T1000 (cell line): ENCODE data around the gene PPIL6.

ENCODE experiments used
- DNase-seq: peaks from one replicate; lab custom pipeline; 2025; ENCODE audit warnings: mixed read lengths; lab: John Stamatoyannopoulos, UW

Gene PPIL6

DNA sequence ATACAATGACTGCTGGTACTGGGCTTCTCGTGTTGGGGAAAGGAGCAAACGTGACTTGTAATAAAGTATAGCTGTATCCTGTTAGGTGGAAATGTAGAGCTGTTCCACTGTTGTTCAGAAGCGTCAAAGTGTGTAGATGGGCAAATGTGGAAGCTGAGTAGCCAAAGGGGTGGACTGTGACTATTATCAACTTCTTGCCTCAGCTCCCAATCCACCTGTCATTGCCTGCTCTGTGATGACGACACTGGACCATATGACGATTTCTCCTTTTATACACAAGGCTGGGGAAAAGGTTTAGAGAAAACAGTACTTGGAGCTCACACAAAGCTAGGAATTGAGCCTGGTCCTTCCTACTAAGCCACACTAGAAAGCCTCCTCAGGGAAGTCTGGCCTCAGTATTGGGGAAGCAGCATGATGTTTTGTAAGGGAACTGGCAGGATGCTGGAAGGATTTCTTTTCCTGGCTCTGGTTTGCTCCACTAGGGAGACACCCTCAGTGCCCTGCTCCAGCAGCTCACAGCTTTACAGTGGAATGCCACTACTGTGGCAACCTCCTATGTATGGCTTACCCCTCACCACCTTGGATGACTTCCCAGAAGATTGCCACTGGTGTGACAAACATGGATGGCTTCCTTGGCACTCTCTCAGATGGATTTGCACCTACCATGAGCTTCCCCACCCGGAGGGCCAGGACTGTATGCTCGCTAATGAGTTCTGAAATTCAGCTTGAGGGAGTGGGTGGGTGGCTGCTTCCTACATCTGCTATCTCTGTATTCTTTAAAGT lies 78.1 kb downstream of the PPIL6 start:
- no peak for DNase-seq

DNA sequence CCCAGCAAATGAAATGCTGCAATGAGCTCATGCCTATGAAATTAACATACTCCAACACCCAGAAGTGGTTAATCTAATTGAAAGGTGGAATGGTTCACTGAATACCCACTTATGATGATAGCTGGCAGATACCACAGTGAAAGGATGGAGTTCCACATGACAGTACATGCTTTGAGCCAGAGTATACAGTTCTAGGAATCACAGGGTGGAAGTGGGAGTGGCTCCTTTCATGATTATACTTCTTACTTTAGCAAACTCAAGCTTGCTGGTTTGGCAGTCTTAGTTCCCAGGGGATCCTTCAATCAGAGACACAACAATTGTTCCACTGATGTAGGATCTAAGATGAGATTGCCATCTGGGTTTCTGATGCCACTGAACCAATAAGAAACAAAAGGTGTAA lies 79.6 kb downstream of the PPIL6 start:
- no peak for DNase-seq

DNA sequence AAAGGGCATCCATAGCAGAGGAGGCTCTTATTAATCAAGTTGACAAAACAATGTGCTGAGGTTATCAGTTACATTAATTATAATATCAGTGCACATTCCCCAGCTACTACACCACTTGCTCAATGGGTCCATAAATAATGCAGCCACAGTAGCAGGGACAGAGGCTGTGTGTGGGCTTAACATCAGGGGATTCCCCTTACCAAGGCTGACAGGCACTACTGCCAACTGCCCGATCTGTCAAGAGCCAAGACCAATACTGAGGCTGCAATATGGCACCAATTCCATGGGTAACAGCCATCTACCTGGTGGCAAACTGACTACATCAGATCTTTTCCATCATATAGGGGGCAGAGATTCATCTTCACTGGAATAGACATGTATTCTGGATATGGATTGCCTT lies 80.1 kb downstream of the PPIL6 start:
- DNase-seq: no peak

DNA sequence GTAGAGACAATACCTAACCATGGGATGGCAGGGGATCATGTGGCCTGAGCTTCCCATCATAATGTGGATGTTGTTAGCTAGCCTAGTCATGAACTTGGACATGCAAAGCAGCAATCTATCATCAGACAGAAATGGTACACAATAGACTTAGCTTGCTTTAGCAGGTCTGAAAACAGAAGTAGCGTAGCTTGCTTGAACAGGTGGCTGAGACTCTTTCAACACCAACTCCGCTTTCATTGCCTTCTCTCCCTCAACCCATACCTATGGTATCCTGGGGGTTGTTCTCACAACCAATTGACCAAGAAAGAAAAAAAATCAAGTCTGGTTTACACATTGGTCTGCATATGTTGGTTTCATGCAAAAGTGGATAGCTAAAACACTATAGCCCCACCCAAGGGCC lies 81.2 kb downstream of the PPIL6 start:
- DNase-seq: no peak

DNA sequence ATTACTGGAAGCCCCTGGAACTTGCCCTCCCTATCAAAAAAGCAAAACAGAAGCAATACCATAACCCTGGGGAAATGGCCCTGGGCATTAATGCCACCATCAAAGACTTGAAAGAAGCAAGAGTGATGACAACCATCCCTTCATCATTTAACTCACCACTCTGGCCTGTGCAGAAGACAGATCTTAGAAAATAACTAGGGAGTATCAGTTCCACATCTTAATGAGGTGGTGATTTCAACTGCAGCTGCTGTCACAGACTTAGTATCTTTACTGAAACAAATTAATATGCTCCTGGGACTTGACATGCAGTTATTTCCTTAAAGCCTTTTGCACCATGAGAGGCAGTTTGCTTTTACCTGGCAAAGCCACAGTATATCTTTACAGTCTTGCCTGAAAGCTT lies 82.2 kb downstream of the PPIL6 start:
- no peak for DNase-seq

DNA sequence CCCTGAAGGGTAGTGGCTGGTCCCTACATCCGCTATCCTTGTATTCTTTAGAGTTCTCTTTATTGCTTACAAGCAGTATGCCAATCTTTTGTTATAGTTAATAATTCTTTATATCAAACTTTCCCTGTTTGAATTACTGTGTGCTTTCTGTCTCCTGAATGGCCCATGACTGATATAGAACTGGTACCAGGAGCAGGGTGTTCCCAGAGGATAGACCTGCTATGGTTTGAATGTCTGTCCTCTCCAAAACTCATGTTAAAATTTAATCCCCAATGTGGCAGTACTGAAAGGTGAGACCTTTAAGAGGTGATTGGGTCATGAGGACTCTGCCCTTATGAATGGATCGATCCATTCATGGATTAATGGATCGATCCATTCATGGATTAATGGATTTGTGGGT lies 84.2 kb downstream of the PPIL6 start:
- no peak for DNase-seq

DNA sequence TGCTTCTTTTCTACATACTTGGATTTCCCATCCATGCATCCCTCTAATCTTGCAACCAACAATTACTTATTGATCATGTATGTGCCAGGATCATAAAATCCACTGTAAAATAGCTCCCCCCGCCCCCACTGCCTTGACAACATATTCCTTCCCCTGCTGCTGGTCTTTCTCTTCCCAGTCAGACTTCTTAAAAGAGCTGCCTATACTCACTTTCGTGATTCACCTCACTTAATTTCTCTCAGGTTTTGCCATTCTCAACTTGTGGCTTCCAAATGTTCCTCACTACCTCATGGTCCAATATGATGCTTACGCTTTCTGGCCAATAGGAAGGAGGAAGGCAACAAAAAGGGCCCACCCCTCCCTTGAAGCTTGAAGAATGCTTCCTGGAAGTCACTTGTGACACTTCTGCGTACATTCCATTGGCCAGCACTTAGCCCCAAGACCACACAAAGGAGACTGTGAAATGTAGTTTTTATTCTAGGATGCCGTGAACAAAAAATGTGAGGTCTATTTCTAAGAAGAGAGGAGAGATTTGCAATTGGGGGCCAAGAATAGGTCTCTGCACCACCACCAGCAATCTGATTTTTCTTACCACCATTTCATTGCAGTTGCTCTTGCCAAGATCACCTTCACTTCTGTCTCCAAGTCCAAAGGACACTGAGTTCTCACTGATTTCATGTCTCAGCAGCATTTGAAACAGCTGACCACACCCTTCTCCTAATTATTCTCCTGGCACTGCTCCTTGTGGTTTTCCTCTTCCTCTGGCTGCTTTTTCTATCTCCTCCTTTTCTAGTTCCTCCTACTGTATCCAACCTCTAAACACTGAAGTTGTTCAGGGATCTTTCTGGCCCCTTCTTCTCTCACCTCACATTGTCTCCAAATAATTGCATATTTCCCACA lies 88.9 kb downstream of the PPIL6 start:
- DNase-seq: no peak

DNA sequence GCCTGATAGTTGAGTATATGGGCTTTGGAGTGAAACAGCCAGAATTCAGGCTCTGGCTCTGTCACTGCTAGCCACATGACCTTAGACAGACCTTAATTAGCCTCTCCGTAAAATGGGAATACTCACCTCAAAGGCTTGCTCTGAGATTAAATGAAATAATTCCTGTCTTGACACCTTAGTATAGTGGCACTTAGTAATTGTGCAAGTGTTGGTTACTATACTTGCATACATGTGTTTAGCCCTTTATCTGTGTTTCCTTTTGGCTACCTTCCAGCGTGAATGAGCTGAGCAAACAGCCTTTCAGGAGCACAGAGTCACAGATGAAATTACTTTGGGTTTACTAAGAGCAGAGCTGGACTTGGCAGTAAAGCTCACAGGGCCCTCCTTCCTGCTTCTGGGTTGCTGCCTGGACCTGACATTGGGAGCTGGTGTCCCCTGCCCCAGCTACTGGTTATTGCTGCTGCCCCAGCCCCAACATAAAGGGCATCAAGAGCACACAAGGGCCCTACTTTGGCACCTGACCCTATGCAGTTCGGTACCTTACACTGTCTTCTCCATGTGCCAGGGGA lies 90.9 kb downstream of the PPIL6 start:
- no peak for DNase-seq

DNA sequence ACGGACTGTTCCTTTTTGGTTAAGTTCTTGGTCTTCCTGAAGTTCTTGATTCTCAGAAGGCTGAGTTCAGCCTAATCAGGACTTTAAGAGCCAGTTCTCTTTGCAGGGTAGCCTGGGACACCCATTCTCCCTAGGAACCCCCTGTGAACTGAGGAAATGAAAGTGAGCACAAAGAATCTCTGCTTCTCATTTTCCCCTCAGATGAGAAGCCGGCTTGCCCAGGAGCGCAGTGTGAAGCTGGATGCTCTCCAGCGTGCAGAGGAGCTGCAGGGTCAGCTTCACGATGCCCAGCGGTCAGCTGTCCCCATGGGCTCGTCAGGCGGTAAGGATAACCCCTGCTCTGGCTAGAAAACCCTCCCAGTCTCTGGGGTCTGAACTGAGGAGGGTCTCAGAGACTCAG lies 92.2 kb downstream of the PPIL6 start:
- no peak for DNase-seq

DNA sequence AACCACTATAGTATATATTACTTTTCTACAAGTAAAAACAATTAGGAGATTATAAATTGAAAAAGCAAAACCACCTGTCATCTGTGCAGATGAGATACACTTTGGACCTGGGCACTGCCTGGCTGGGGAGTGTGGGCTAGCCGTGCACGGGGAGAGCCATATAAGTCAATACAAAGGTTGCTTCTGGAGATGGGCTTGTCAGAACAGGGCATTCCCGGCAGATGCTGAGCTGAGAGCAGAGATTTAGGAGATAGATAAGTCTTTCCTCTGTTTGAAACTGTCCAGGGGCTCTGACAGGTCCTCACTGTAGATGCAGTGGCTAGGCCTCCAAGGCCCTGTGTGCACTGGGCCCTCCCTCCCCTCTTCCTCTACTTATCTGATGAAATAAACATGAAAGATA lies 92.6 kb downstream of the PPIL6 start:
- DNase-seq: no peak

DNA sequence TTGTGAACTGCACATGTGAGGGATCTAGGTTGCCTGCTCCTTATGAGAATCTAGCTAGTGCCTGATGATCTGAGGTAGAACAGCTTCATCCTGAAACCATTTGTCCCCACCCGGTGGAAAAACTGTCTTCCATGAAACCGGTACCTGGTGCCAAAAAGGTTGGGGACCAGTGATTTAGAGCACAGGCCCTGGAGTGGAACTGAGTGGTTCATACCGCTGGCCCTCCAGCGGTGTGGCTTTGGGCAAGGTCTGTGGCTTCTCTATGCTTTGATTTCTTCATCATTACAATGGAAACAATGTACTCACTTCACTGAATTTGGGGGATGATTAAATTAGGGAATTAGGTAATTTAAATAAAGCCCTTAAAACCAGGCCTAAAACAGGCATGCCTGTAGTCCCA lies 94.4 kb downstream of the PPIL6 start:
- DNase-seq: no peak

DNA sequence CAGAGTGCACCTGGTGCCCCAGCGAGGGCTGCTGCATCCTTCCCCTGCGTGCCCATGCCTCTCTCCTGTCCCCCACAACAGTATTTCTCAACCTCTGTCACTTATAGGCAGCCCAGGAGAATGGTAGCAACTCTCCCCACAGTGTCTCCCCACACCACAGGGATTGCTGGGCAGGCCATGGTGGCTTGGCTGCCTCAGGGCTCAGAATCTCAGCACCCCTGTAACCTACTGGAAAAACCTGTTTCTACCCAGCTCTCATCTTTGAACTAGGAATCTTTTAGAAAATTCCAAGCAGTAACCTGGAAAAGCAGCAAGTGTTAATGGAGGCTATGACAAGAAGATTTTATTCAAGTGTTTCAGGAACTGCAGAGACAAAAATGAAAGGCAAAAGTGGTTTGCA lies 96.2 kb downstream of the PPIL6 start:
- no peak for DNase-seq

DNA sequence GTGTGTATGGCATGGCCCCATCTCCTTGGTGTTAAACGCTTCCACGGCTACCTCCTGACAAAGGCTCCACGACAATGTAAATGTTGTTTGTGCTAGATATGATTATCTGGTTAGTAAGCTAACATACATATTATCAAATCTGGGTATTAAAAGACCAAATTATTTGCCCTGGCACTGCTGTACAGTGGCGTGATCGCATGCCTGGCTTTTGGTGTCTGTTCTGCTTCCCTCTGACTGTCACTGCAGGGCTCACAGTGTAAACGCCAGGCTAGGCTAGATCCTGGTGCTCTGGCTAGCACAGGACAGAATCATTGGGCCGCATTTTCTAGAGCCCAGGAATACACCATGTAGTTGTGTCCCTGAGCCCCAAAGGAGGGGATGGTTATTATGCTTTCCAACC lies 96.9 kb downstream of the PPIL6 start:
- no peak for DNase-seq

DNA sequence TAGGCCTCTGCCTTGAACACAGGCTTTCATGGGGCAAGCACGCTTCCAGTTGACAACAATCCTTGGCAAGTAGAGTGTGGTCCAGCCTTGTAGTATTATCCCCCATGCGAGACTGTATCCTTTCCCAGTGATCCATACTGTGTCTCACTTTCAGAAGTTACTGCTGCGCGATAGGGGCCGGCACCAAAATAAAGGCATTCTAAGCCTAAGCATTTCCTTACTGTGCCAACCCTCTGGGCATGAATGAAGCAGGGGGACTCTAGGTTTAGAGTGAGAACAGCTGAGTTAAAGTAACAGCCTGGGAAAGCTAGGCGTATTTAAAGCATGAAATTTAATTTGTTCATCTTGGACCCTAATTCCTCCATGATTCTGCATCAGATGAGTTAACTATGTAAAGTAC lies 97.5 kb downstream of the PPIL6 start:
- DNase-seq: no peak

DNA sequence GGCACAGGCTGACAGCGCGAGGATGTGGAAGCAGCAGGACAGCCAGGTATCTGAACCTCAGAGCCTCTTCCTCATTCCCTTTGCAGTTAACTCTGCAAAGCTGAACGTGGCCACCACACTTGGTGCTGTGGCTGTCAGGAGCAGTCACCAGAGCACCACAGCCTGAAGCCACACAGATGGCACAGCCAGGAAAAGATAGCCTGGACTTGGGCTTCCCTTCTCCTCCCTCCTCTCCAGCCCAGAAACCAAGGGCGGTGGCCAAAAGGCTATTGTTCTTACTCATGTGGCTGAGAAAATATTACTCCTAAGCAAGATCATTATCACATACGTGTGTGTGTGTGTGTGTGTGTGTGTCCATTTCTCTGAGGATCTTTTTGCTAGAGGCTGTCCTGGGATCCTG lies 97.9 kb downstream of the PPIL6 start:
- DNase-seq: no peak

DNA sequence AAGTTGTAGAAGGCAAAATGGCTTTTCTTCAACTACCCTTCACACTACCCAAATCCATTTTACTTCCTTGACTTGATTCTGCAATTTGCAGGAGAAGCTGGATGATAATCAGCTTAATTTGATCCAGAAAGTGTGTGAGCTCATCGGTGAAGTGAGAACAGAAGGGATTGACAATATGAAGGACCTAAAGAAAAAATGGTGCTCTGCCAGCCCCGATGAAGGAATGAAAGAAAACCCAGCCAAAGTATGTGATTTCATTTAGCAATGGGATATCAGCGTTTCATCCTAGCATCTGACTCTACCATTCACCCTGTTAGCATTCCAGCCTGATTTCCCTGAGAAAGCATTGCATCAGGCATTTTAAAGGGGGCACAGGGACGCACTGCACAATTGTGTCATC lies 99.6 kb downstream of the PPIL6 start:
- no peak for DNase-seq
